Progenitor cell of endocrine pancreas (in vitro differentiated cells): ENCODE measurements around the gene GPRC5B. TPM values are rescaled to one million over a fixed set of nuclear protein-coding genes. Genes with fewer than 3 reads are reported as not detected.

Experiments
- DNase-seq: peaks from one replicate; pipeline ENCODE4 v3.0.0; 2021; ENCODE audit warnings: low spot score; ENCODE audit not compliant: unreplicated experiment
- H3K27ac Mint-ChIP-seq: 2 replicates; pipeline ENCODE4 v1.8.0; 2021; ENCODE audit warnings: mild to moderate bottlenecking, moderate library complexity, mixed read lengths
- H3K27me3 Mint-ChIP-seq: 2 replicates; pipeline ENCODE4 v1.8.0; 2021; ENCODE audit warnings: mixed read lengths
- H3K36me3 Mint-ChIP-seq: 2 replicates; pipeline ENCODE4 v1.8.0; 2022; ENCODE audit warnings: mixed read lengths; ENCODE audit not compliant: insufficient read depth
- H3K4me1 Mint-ChIP-seq: 2 replicates; pipeline ENCODE4 v1.8.0; 2021; ENCODE audit warnings: low read depth, mixed read lengths
- H3K4me3 Mint-ChIP-seq: 2 replicates; pipeline ENCODE4 v1.8.0; 2021; ENCODE audit warnings: low read depth, mild to moderate bottlenecking, moderate library complexity, mixed read lengths
- H3K9me3 Mint-ChIP-seq: 2 replicates; pipeline ENCODE4 v1.8.0; 2021; ENCODE audit warnings: low read depth, mixed read lengths
- total RNA-seq: library from RNA; stranded (reverse); gene quantifications from 2 replicates; pipeline ENCODE4 v1.2.1, GENCODE V29; 2021
- TF ChIP-seq, protein P1 (sequence below): fragments of 200-600 bp; sonication (generic); IDR thresholded peaks from one replicate; pipeline ENCODE4 v1.5.0; 2021; ENCODE audit warnings: antibody characterized with exemption, mild to moderate bottlenecking; ENCODE audit not compliant: unreplicated experiment

GPRC5B gene
- total RNA-seq, 1 donor from 2014 or later, result 44.3 TPM

DNA sequence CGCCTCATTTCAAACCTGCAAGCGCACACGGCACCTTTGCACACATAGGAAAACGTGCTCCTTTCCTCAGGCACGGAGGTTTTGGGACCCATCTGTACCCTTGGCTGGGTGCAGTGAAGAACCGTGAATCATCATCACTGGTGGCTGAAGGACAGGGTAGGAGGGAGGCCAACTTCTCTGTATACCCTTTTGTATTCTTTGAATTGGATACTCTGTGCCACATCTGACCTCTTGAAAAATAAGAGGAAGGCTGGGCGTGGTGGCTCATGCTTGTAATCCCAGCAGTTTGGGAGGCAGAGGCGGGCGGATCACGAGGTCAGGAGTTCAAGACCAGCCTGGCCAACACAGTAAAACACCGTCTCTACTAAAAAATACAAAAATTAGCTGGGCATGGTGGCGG is 11.7 kb downstream of the GPRC5B start:
- Mint-ChIP-seq H3K4me1 (no peaks in the 10 kb centered on the region), H3K4me3 (no peak overlapping the region), H3K9me3 (no peaks in the 10 kb centered on the region), H3K27ac (no peak overlapping the region), H3K27me3 (no peaks in the 10 kb centered on the region), H3K36me3 (peaks cover 21% of the 10 kb centered on the region)
- TF ChIP-seq, protein P1, sequence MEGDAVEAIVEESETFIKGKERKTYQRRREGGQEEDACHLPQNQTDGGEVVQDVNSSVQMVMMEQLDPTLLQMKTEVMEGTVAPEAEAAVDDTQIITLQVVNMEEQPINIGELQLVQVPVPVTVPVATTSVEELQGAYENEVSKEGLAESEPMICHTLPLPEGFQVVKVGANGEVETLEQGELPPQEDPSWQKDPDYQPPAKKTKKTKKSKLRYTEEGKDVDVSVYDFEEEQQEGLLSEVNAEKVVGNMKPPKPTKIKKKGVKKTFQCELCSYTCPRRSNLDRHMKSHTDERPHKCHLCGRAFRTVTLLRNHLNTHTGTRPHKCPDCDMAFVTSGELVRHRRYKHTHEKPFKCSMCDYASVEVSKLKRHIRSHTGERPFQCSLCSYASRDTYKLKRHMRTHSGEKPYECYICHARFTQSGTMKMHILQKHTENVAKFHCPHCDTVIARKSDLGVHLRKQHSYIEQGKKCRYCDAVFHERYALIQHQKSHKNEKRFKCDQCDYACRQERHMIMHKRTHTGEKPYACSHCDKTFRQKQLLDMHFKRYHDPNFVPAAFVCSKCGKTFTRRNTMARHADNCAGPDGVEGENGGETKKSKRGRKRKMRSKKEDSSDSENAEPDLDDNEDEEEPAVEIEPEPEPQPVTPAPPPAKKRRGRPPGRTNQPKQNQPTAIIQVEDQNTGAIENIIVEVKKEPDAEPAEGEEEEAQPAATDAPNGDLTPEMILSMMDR, result no peak
- no peak for DNase-seq

DNA sequence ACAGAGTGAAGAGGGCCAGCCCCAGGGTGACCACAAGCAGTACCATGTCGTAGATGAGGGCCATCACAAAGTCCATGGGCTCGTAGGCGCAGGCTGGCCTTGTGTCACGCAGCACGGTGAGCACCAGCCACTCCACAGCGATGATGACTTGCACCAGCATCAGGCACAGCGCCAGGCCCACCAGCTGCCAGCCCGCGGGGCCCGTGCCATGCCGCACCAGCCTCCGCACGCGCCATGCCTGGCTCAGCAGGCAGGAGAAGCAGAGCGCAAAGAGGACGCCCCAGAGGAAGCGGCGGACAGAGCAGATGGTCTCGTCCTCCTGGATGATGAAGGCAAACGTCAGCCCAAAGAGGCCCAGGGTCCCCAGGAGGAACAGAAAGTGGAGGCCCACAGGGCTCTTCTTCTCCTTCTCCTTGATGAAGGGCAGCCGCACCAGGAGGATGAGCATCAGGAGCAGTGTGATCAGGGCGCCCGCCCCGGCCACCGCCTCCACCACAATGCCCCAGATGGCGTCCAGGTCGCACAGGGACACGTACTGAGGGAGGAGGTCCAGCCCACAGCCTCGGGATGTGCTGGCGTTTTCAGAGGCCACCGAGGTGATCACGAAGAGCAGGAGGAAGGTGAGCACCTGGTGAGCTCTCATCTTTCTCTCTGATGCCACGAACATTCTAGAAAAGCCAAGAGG is 12.3 kb downstream of the GPRC5B start:
- Mint-ChIP-seq H3K4me3 (no peak overlapping the region), H3K27me3 (no peaks in the 10 kb centered on the region), H3K36me3 (peaks cover 23% of the 10 kb centered on the region), H3K4me1 (no peaks in the 10 kb centered on the region), H3K9me3 (no peaks in the 10 kb centered on the region), H3K27ac (no peak overlapping the region)
- TF ChIP-seq, protein P1, result no peak
- DNase-seq, result no peak

DNA sequence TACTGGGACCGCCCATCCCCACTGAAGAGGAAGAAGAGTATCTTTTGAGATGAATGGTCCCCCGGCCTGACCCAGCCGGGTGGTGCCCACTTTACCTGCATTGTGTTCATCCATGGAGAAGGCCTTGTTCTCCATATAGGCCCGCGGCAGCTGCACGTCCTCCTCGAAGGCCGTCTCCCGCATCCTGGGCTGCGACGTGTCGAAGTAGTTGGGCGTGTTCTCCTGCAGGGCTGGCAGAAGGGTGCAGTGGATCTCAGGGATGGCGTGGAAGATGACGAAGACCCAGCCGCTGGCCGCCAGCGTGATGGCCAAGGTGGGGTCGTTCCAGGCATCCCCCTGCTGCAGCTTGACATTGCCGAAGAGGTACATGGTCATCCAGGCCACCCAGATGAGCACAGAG is 12.9 kb downstream of the GPRC5B start:
- DNase-seq, result no peak
- Mint-ChIP-seq H3K36me3 (peaks cover 25% of the 10 kb centered on the region), H3K9me3 (no peaks in the 10 kb centered on the region), H3K27ac (no peak overlapping the region), H3K4me1 (no peaks in the 10 kb centered on the region), H3K4me3 (no peak overlapping the region), H3K27me3 (no peaks in the 10 kb centered on the region)
- TF ChIP-seq, protein P1, result no peak

DNA sequence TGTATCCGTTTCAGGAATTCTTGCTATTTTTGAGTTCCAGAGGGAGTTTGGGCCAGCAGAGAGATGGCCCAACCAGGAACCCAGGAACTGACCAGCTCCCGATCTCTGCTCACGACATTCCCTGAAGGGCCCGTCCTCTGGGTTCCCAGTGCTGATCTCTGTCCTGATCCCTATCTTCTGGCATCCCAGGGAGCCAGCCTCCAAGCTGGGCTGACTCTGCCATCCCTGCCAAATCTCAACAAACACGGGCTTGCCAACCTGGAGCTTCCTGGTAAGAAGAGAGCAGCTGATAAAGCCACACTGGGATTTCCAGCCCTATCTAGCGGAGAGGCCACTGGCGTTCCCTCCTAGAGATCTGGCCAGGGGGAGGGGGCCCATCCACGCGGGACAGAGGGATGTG is 16.2 kb downstream of the GPRC5B start:
- TF ChIP-seq, protein P1, result no peak
- Mint-ChIP-seq H3K27ac (no peak overlapping the region), H3K9me3 (no peaks in the 10 kb centered on the region), H3K27me3 (no peaks in the 10 kb centered on the region), H3K4me3 (no peak overlapping the region), H3K4me1 (no peaks in the 10 kb centered on the region), H3K36me3 (peaks cover 23% of the 10 kb centered on the region)
- DNase-seq, result no peak

DNA sequence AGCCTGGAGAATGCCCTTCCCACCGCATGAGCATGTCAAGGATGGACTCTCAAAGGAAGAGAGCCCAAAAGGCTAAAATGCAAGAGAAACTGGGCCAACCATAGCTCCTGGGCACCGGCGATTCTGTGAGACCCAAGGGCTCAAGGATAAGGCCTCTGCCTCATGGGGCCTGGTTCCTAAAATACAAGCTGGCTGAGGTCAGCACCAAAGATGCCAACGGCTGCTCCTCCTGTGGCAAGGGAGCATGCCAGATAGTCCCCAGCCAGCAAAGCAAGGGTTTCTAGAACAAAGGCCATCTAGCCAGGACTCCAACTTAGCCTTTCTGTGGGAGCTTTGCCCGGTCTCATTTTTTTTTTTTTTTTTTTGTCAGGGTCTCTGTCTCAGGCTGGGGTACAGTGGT is 20.1 kb downstream of the GPRC5B start:
- TF ChIP-seq, protein P1, result no peak
- no peak for DNase-seq
- peaks cover 7% of the 10 kb centered on the region for H3K4me1 Mint-ChIP-seq
- H3K36me3 Mint-ChIP-seq, result peaks cover 26% of the 10 kb centered on the region
- no peak overlapping the region for H3K4me3 Mint-ChIP-seq
- H3K27ac Mint-ChIP-seq, result no peak overlapping the region
- H3K9me3 Mint-ChIP-seq, result no peaks in the 10 kb centered on the region
- no peaks in the 10 kb centered on the region for H3K27me3 Mint-ChIP-seq
